Measurements from ENCODE around the gene AAMP.

Gene AAMP

DNA sequence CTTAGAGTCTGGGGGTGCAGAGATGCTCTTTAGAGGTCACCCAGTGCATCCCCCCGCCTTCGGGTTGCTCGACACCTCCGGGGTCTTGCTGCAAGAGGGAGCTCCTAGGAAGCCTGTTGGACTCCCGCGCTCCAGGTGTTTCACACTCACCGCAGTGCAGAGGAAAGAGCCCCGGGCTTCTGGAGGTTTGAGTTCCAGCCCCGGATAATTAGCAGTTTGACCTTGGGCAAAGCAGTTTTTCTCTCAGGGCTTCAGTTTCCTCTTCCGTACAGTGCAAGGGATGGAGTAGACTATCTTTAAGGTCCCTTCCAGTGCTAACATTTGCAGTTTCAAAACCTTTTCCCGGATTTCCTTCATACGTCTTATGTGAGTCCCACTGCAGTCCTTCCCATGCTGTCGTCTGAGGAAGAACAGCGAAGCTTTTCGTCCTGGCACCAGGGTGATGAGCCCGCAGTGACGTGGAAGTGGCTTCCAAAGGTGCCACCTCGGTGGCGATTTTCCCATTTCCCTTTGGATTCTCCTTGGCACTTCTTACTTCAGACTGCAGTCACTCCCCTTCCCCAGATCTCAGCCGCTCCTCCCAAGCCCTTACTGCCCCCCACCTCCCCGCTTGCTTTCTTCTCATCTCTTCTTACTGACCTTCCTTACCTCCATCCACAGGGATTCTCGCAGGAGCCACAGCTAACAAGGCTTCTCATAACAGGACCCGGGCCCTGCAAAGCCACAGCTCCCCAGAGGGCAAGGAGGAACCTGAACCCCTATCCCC is 967 bp upstream of the AAMP start:
- Histone ChIP-seq H3K4me1 (ENCODE audit: control insufficient read depth in 1 of 2, insufficient read depth in 1 of 2, low read depth in 1 of 2, low read length in 1 of 2) (peaks cover 43 to 46% of the 10 kb centered on the region in 2 experiments), H3K27ac (peak overlapping the region; percentile 79), H3K4me3 (ENCODE audit: low read depth in 1 of 2, low read length in 1 of 2) (peak overlapping the region; percentile 79 to 84), H3K36me3 (peaks cover 32% of the 10 kb centered on the region), H3K9me3 (no peaks in the 10 kb centered on the region), H3K27me3 (no peaks in the 10 kb centered on the region)
- TF ChIP-seq CTCF (IDR thresholded peaks at IDR 0.05), result no peak

- no peak overlapping the region for H3K27ac ChIP-seq
These were observed 2.7 kb downstream of the AAMP start for GRCh38 chr2:218267259-218267658.

GRCh38 chr2:218266316-218266979 is 3.5 kb downstream of the AAMP start:
- Histone ChIP-seq H3K9me3 (no peaks in the 10 kb centered on the region), H3K27ac (no peak overlapping the region), H3K36me3 (peaks cover 41% of the 10 kb centered on the region), H3K4me3 (ENCODE audit: low read depth in 1 of 2, low read length in 1 of 2) (no peak overlapping the region), H3K27me3 (no peaks in the 10 kb centered on the region), H3K4me1 (ENCODE audit: control insufficient read depth in 1 of 2, insufficient read depth in 1 of 2, low read depth in 1 of 2, low read length in 1 of 2) (peaks cover 23 to 25% of the 10 kb centered on the region in 2 experiments)
- no peak for TF ChIP-seq CTCF (IDR thresholded peaks at IDR 0.05)

More at GRCh38 chr2:218267259-218267658, 2.7 kb downstream of the AAMP start:
- peaks cover 41% of the 10 kb centered on the region for H3K36me3 ChIP-seq
- H3K4me1 ChIP-seq (ENCODE audit: control insufficient read depth in 1 of 2, insufficient read depth in 1 of 2, low read depth in 1 of 2, low read length in 1 of 2), result peaks cover 27 to 31% of the 10 kb centered on the region in 2 experiments
- H3K9me3 ChIP-seq, result no peaks in the 10 kb centered on the region
- TF ChIP-seq CTCF (IDR thresholded peaks at IDR 0.05), result no peak
- H3K4me3 ChIP-seq (ENCODE audit: low read depth in 1 of 2, low read length in 1 of 2), result no peak overlapping the region
- H3K27me3 ChIP-seq, result no peaks in the 10 kb centered on the region

DNA sequence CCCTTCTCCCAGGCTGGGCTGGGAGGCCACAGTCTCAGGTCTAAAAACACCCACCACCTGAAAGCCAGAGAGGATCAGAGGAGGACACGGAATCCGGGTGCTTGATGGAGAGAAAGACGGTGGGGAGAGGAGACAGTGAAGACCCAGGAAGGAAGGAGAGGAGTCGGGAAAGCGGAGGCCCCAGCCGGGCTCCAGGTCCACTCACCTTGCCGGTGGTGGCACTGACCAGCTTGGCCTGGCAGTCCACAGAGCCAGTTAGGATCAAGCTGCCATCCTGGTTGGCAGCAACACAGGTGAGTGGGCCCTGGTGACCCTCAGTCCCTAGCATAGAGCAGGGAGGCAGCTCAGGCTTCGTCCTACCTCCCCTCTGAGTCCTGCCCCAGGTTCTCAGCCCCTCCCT is 4.3 kb downstream of the AAMP start:
- Histone ChIP-seq H3K9me3 (no peaks in the 10 kb centered on the region), H3K27me3 (no peaks in the 10 kb centered on the region), H3K27ac (no peak overlapping the region), H3K36me3 (peaks cover 41% of the 10 kb centered on the region), H3K4me1 (ENCODE audit: control insufficient read depth in 1 of 2, insufficient read depth in 1 of 2, low read depth in 1 of 2, low read length in 1 of 2) (peaks cover 15 to 17% of the 10 kb centered on the region in 2 experiments), H3K4me3 (ENCODE audit: low read depth in 1 of 2, low read length in 1 of 2) (no peak overlapping the region)
- TF ChIP-seq CTCF (IDR thresholded peaks at IDR 0.05), result no peak

GRCh38 chr2:218264773-218265561 is 5.0 kb downstream of the AAMP start:
- Histone ChIP-seq H3K4me1 (ENCODE audit: control insufficient read depth in 1 of 2, insufficient read depth in 1 of 2, low read depth in 1 of 2, low read length in 1 of 2) (peaks cover 11 to 14% of the 10 kb centered on the region in 2 experiments), H3K36me3 (peaks cover 41% of the 10 kb centered on the region), H3K4me3 (ENCODE audit: low read depth in 1 of 2, low read length in 1 of 2) (no peak overlapping the region), H3K27me3 (no peaks in the 10 kb centered on the region), H3K9me3 (no peaks in the 10 kb centered on the region), H3K27ac (no peak overlapping the region)
- no peak for TF ChIP-seq CTCF (IDR thresholded peaks at IDR 0.05)
